GM10266 (cell line): ENCODE data around the gene FAM32A.

Experiments used
- DNase-seq: peaks from one replicate; pipeline ENCODE4 v3.0.0; 2012; ENCODE audit errors: extremely low spot score
- TF ChIP-seq, protein P1 (sequence below): IDR thresholded peaks from 2 replicates; pipeline ENCODE4 v1.5.1; 2012; ENCODE audit warnings: mild to moderate bottlenecking, low read depth; ENCODE audit not compliant: control insufficient read depth, insufficient read depth; ENCODE audit errors: missing control alignments

The FAM32A gene

DNA sequence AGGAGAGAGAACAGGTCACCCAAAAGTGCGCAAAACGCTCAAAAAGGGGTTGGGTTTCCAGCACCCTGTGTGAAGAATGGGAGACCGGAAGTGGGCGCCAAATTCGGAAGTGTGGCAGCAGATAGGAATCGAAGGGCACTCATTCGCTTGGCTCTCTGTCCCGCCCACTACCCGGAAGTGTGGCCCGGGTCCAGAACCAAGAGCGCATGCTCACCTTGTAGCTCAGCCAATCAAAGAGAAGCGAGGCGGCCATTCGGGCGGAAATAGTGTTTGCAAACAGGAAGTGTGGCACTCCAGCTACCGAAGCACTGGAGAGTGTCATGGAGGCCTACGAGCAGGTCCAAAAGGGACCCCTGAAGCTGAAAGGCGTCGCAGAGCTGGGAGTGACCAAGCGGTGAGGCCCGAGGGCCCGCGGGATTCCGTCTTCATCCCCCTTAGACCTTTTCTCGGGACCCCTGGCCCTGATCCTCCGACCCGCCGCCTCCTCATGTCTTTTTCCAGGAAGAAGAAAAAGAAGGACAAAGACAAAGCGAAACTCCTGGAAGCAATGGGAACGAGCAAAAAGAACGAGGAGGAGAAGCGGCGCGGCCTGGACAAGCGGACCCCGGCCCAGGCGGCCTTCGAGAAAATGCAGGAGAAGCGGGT lies at the start of gene FAM32A:
Gene FAM32A (plus strand): TSS at position 288 of the 645 bp plus-strand sequence. CDS start 33 bp downstream, at position 321.
- peak; percentile 96 for DNase-seq
- TF ChIP-seq, protein P1, sequence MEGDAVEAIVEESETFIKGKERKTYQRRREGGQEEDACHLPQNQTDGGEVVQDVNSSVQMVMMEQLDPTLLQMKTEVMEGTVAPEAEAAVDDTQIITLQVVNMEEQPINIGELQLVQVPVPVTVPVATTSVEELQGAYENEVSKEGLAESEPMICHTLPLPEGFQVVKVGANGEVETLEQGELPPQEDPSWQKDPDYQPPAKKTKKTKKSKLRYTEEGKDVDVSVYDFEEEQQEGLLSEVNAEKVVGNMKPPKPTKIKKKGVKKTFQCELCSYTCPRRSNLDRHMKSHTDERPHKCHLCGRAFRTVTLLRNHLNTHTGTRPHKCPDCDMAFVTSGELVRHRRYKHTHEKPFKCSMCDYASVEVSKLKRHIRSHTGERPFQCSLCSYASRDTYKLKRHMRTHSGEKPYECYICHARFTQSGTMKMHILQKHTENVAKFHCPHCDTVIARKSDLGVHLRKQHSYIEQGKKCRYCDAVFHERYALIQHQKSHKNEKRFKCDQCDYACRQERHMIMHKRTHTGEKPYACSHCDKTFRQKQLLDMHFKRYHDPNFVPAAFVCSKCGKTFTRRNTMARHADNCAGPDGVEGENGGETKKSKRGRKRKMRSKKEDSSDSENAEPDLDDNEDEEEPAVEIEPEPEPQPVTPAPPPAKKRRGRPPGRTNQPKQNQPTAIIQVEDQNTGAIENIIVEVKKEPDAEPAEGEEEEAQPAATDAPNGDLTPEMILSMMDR: no peak

DNA sequence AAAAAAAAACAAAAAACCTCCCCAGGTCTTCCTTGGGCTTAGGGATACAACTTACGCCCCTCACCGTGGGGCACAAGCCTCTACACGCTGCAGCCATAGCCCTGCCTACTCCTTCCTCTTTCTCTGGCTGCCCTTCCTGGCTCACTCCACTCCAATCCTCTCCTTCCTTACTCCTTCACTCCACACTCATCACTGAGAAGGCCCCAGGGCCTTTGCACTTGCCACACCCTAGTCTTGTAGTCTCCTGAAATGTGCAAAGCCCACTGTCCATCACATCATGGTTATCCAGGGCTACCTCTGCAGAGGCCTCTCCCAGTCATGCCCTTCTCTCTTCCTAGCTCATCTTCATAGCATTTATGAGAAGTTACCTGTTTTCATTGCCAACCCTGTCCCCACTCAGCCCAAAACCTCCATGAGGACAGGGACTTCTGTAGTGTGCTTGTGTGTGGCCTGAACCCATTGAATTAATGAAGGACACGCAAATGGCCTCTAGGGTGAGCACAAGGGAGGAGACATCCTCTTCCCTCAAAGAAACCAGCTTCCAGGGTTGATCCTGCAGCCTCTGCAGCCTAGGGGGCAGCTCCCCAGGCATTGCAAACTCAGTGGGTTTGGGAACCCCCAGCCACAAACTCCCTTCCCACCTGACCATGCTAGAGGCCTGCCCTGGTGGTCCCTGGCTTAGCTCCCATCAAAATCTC lies 49.6 kb upstream of the FAM32A start:
- TF ChIP-seq, protein P1: no peak
- no peak for DNase-seq

DNA sequence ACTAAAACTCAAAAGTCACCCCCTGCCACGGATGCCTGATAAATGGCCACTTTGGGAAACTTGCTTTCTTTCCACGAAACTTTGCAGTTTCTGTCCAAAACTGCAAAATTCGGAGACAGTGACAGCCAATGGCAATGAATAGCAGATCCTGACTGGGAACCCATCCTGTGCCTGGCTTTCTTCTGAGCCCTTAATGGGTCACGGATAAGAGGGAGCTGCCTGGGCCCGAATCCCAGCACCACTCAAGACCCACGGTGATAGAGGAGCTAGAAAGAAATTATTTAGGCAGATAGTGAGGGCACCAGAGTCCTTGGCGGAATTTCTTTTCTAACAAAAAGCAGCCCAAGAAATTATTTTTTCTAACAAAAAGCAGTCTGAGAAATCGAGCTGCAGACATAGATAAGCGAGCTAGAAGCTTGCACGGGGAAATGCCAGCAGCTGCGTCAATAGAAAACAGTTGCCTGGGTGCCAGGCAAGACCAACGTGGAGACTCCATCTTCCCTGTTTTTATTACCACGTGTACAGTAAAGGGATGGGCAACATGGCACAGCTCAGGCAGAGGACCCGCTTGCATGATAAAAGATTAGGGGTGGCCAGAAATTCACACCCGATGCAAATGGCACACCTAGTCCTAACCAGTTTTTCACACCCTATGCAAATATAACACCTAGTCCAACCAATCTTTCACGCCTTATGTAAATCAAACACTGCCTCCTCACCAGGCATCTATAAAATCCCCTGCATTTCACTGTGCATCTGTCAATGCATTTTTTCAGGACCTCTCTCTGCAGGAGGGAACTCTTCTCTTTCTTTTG lies 48.8 kb upstream of the FAM32A start:
- TF ChIP-seq, protein P1: no peak
- no peak for DNase-seq

GRCh38 chr19:16139752-16140151 lies 45.5 kb upstream of the FAM32A start:
- TF ChIP-seq, protein P1: no peak
- DNase-seq: no peak

DNA sequence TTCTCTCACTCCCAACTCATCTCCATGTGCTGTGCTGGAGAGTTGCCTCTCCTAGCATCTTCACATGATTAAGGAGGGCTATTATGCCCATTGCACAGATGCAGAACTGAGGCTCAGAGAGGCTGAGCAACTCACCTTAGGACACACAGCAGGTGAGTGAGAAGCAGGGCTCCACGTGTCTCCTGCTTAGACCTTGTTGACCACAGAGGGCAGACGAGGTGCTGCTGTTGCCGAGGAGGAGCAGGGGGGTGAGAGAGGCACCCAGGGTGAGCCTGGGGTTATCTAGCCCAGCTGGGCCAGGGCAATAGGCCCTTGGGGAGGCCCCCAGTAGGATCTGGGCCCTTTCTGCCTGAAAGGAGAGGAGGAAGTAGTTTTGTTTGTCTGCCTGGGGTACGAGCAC lies 44.2 kb upstream of the FAM32A start:
- TF ChIP-seq, protein P1: peak; percentile 14
- DNase-seq: no peak

- DNase-seq: no peak
- TF ChIP-seq, protein P1: no peak
Observed at GRCh38 chr19:16142032-16142580, 43.1 kb upstream of the FAM32A start.
